Camera-type eye (tissue), 1 donor: ENCODE measurements around the gene SCART1. TPM values are rescaled to one million over a fixed set of nuclear protein-coding genes. Genes with fewer than 3 reads are reported as not detected.

Experiments
- total RNA-seq: library from RNA; depleted of rRNA; stranded (reverse); fragments of >200 nt; gene quantifications from one replicate; pipeline ENCODE4 v1.2.3, GENCODE V29; 2014

Gene SCART1
- 2.9 TPM for total RNA-seq

GRCh38 chr10:133453516-133454203 is at the start of gene SCART1:
SCART1 (plus strand) TSS chr10:133453945; CDS start chr10:133453998, 53 bp downstream.

GRCh38 chr10:133424601-133425000 is 29.1 kb upstream of the SCART1 start, which contains the start of gene SPRN:
SPRN (minus strand) TSS chr10:133424625; CDS start chr10:133423681, 944 bp downstream.

Other genes with a start within 250 kb of the SCART1 start
- not detected for gene UTF1, start 223.7 kb upstream of the SCART1 start, total RNA-seq
- 0.22 TPM for gene VENTX, start 216.1 kb upstream of the SCART1 start, total RNA-seq
- 4.0 TPM for gene ADAM8, start 177.1 kb upstream of the SCART1 start, total RNA-seq
- 71.5 TPM for gene TUBGCP2, start 145.1 kb upstream of the SCART1 start, total RNA-seq
- 15.3 TPM for gene ZNF511, start 145.0 kb upstream of the SCART1 start, total RNA-seq
- 3.0 TPM for gene CALY, start 117.0 kb upstream of the SCART1 start, total RNA-seq
- 2.0 TPM for gene PRAP1, start 106.6 kb upstream of the SCART1 start, total RNA-seq
- 7.3 TPM for gene FUOM, start 95.9 kb upstream of the SCART1 start, total RNA-seq
- gene ECHS1, start 80.6 kb upstream of the SCART1 start, total RNA-seq = 48.3 TPM
- gene PAOX, start 74.7 kb upstream of the SCART1 start, total RNA-seq = 10.3 TPM
- 42.4 TPM for gene MTG1, start 59.8 kb upstream of the SCART1 start, total RNA-seq
- 3.8 TPM for gene SPRN, start 29.3 kb upstream of the SCART1 start, total RNA-seq
- 3.4 TPM for gene CYP2E1, start 73.4 kb downstream of the SCART1 start, total RNA-seq
- gene SYCE1, start 111.6 kb downstream of the SCART1 start, total RNA-seq = not detected
- gene FRG2B, start 172.8 kb downstream of the SCART1 start, total RNA-seq = not detected